Calu3 (cell line): ENCODE results near the gene ZNF891. TPM values are rescaled to one million over a fixed set of nuclear protein-coding genes. Genes with fewer than 3 reads are reported as not detected.

Source experiments
- Bru-seq: library from RNA; stranded (reverse); fragments of 400-500 nt; gene quantifications from one replicate; lab custom pipeline; 2021; lab: Mats Ljungman, UMichigan
- BruChase-seq, 2 experiments: library from RNA; stranded (reverse); fragments of 400-500 nt; gene quantifications; one replicate each; lab custom pipeline; 2021; lab: Mats Ljungman, UMichigan
- BruUV-seq: library from RNA; stranded (reverse); fragments of 400-500 nt; replicated peaks from 2 replicates; lab custom pipeline; 2021; lab: Mats Ljungman, UMichigan
- CTCF ChIA-PET: fragments of 300-600 bp; sonication (Branson Sonifier 250); formaldehyde crosslinking; loops from one replicate; lab custom pipeline; 2022; ENCODE audit warnings: antibody characterized with exemption; lab: Charles Lee
- DNase-seq: peaks from one replicate; pipeline ENCODE4 v3.0.0; 2022
- H3K27ac Mint-ChIP-seq: one replicate; pipeline ENCODE4 v1.8.0; 2022; ENCODE audit warnings: mixed read lengths; ENCODE audit not compliant: unreplicated experiment
- H3K27me3 Mint-ChIP-seq: one replicate; pipeline ENCODE4 v1.8.0; 2022; ENCODE audit warnings: mixed read lengths; ENCODE audit not compliant: unreplicated experiment
- H3K36me3 Mint-ChIP-seq: one replicate; pipeline ENCODE4 v1.8.0; 2022; ENCODE audit warnings: mild to moderate bottlenecking, moderate library complexity, mixed read lengths; ENCODE audit not compliant: insufficient read depth, unreplicated experiment
- H3K4me1 Mint-ChIP-seq: one replicate; pipeline ENCODE4 v1.8.0; 2022; ENCODE audit warnings: mild to moderate bottlenecking, low read depth, mixed read lengths; ENCODE audit not compliant: unreplicated experiment
- H3K4me3 Mint-ChIP-seq: one replicate; pipeline ENCODE4 v1.8.0; 2022; ENCODE audit warnings: mild to moderate bottlenecking, low read depth, moderate library complexity, mixed read lengths; ENCODE audit not compliant: unreplicated experiment
- H3K9me3 Mint-ChIP-seq: one replicate; pipeline ENCODE4 v1.8.0; 2022; ENCODE audit warnings: low read depth, mixed read lengths; ENCODE audit not compliant: unreplicated experiment
- CTCF ChIP-seq: fragments of 200-600 bp; IDR thresholded peaks from one replicate; pipeline ENCODE4 v1.8.0; 2022; ENCODE audit warnings: antibody characterized with exemption; ENCODE audit not compliant: unreplicated experiment
- intact Hi-C: fragments of 100-400 bp; cut with micrococcal nuclease; formaldehyde crosslinking; loops from one replicate; pipeline ENCODE4 v1.10.0; 2022; ENCODE audit not compliant: unreplicated experiment
- long read RNA-seq: library from polyadenylated mRNA; stranded (forward); transcript quantifications from one replicate; pipeline ENCODE4 v2.0.0, GENCODE V29; 2022
- total RNA-seq: library from RNA; stranded (reverse); gene quantifications from 2 replicates; pipeline ENCODE4 v1.2.3, GENCODE V29; 2022

ZNF891 gene
- total RNA-seq (4.2 and 4.8 TPM in 2 replicates), Bru-seq, nascent RNA (percentile 75 among the genes with signal in this experiment), BruChase-seq, experiment 1, labeled RNA remaining after a 6-hour chase (percentile 81 among the genes with signal in this experiment), BruChase-seq, experiment 2, labeled RNA remaining after a 2-hour chase (percentile 85 among the genes with signal in this experiment)
- long read RNA-seq, full-length matches to known transcripts, result 4 of 5 reads
- long read RNA-seq, partial matches to known transcripts, result 0 of 5 reads
- long read RNA-seq, other reads (novel, unspliced or antisense), result 1 of 5 reads

GRCh38 chr12:133130038-133130807 lies at the start of gene ZNF891, which contains the start of gene ZNF10:
ZNF891 (minus strand) TSS chr12:133130274; CDS start chr12:133121918, 8,356 bp downstream.
ZNF10 (plus strand) TSS chr12:133130627; CDS start chr12:133144493, 13,866 bp downstream.
- H3K4me1 Mint-ChIP-seq, result peaks cover 8% of the 10 kb centered on the region
- TF ChIP-seq CTCF, result no peak
- peak; percentile 100 for DNase-seq
- H3K27ac Mint-ChIP-seq, result peak within 1 kb of the TSS; percentile 95
- peaks cover 18% of the 10 kb centered on the region for H3K9me3 Mint-ChIP-seq
- H3K4me3 Mint-ChIP-seq, result peak within 1 kb of the TSS; percentile 100
- peaks cover 47% of the 10 kb centered on the region for H3K36me3 Mint-ChIP-seq
- intact Hi-C loops, result loop anchor here (2.0 to 5.0 kb wide), 2 partner anchors 47 to 49 kb away; partner anchors contain the start of gene ZNF140
- BruUV-seq, result no TSS peak
- CTCF ChIA-PET, result interaction anchor here (1.1 to 1.9 kb wide), 3 partner anchors 50 to 302 kb away, joined by 3 to 6 read pairs (median 3); partner anchors contain the start of genes GOLGA3 and ZNF268
- H3K27me3 Mint-ChIP-seq, result no peaks in the 10 kb centered on the region

- no peak for TF ChIP-seq CTCF
- no peaks in the 10 kb centered on the region for H3K27me3 Mint-ChIP-seq
- H3K9me3 Mint-ChIP-seq, result peaks cover 31% of the 10 kb centered on the region
- no peak overlapping the region for H3K27ac Mint-ChIP-seq
- no peaks in the 10 kb centered on the region for H3K4me1 Mint-ChIP-seq
- intact Hi-C loops, result loop anchor here (5.0 kb wide), 1 partner anchor 43 kb away; the partner anchor contains the start of genes ZNF10 and ZNF891
- no peak for DNase-seq
- BruUV-seq, result no TSS peak
- no peaks in the 10 kb centered on the region for H3K36me3 Mint-ChIP-seq
- no peak overlapping the region for H3K4me3 Mint-ChIP-seq
- CTCF ChIA-PET, result interaction anchor here (0.7 kb wide), 1 partner anchor 1292 kb away, joined by 3 read pairs; no protein-coding TSS in a partner anchor
Observed at GRCh38 chr12:133174901-133175300, 44.8 kb upstream of the ZNF891 start.

GRCh38 chr12:133172491-133172890 lies 42.4 kb upstream of the ZNF891 start:
- Mint-ChIP-seq H3K36me3 (no peaks in the 10 kb centered on the region), H3K27me3 (no peaks in the 10 kb centered on the region), H3K4me1 (no peaks in the 10 kb centered on the region), H3K27ac (no peak overlapping the region), H3K4me3 (no peak overlapping the region), H3K9me3 (peaks cover 23% of the 10 kb centered on the region)
- BruUV-seq, result no TSS peak
- intact Hi-C loops, result no loop called here
- TF ChIP-seq CTCF, result no peak
- CTCF ChIA-PET, result no interaction called here
- DNase-seq, result no peak

GRCh38 chr12:133165776-133166175 lies 35.7 kb upstream of the ZNF891 start:
- no TSS peak for BruUV-seq
- H3K27ac Mint-ChIP-seq, result no peak overlapping the region
- DNase-seq, result no peak
- TF ChIP-seq CTCF, result no peak
- intact Hi-C loops, result no loop called here
- H3K27me3 Mint-ChIP-seq, result no peaks in the 10 kb centered on the region
- H3K36me3 Mint-ChIP-seq, result peaks cover 4% of the 10 kb centered on the region
- H3K4me3 Mint-ChIP-seq, result no peak overlapping the region
- CTCF ChIA-PET, result no interaction called here
- H3K9me3 Mint-ChIP-seq, result peaks cover 19% of the 10 kb centered on the region
- no peaks in the 10 kb centered on the region for H3K4me1 Mint-ChIP-seq
